Islet of Langerhans (tissue), 1 donor: ENCODE data around the gene HERC3.
"Not testable (repeated sequence)": the region's sequence is repeated elsewhere in the genome, so short reads cannot be mapped to it uniquely, and the experiment has no call there.

Experiments
- FAIRE-seq: peaks from one replicate; lab custom pipeline; 2011; peaks lifted over from hg19 to GRCh38; lab: Jason Lieb, UNC

HERC3 gene

GRCh38 chr4:88609387-88609786 lies 17.1 kb downstream of the HERC3 start:
- FAIRE-seq = no peak

- not testable (repeated sequence) for FAIRE-seq
Observed at GRCh38 chr4:88609794-88610193, 17.5 kb downstream of the HERC3 start.

- FAIRE-seq = no peak
Observed at GRCh38 chr4:88610771-88611170, 18.5 kb downstream of the HERC3 start.

- FAIRE-seq = peak; percentile 97
Observed at GRCh38 chr4:88613417-88613875, 21.2 kb downstream of the HERC3 start.

- FAIRE-seq = no peak
Observed at GRCh38 chr4:88614058-88614457, 21.8 kb downstream of the HERC3 start.

GRCh38 chr4:88616275-88617150 lies 24.2 kb downstream of the HERC3 start:
- no peak for FAIRE-seq

GRCh38 chr4:88618782-88619485 lies 26.7 kb downstream of the HERC3 start:
- peak; percentile 98 for FAIRE-seq

- FAIRE-seq = peak; percentile 88
Observed at GRCh38 chr4:88619971-88620370, 27.7 kb downstream of the HERC3 start.

- FAIRE-seq = no peak
Observed at GRCh38 chr4:88621763-88622327, 29.6 kb downstream of the HERC3 start.

- no peak for FAIRE-seq
Observed at GRCh38 chr4:88623097-88623496, 30.8 kb downstream of the HERC3 start.

- no peak for FAIRE-seq
Observed at GRCh38 chr4:88628746-88629145, 36.5 kb downstream of the HERC3 start.

- no peak for FAIRE-seq
Observed at GRCh38 chr4:88629826-88630225, 37.5 kb downstream of the HERC3 start.

- FAIRE-seq = no peak
Observed at GRCh38 chr4:88630756-88631155, 38.5 kb downstream of the HERC3 start.

- FAIRE-seq = no peak
Observed at GRCh38 chr4:88643932-88644331, 51.7 kb downstream of the HERC3 start.

GRCh38 chr4:88645994-88646393 lies 53.7 kb downstream of the HERC3 start:
- FAIRE-seq = no peak

- FAIRE-seq = no peak
Observed at GRCh38 chr4:88646528-88647280, 54.4 kb downstream of the HERC3 start.

GRCh38 chr4:88649716-88650115 lies 57.4 kb downstream of the HERC3 start:
- no peak for FAIRE-seq

- FAIRE-seq = no peak
Observed at GRCh38 chr4:88653371-88653946, 61.2 kb downstream of the HERC3 start.

- FAIRE-seq = no peak
Observed at GRCh38 chr4:88655226-88655625, 62.9 kb downstream of the HERC3 start.

- FAIRE-seq = peak; percentile 95
Observed at GRCh38 chr4:88659055-88659889, 67.0 kb downstream of the HERC3 start.

GRCh38 chr4:88659890-88660208 lies 67.6 kb downstream of the HERC3 start:
- peak; percentile 83 for FAIRE-seq
